Kidney (tissue), 14 donors: ENCODE data around the gene SPACA9. TPM values are rescaled to one million over a fixed set of nuclear protein-coding genes. Genes with fewer than 3 reads are reported as not detected.

ENCODE experiments used
- DNase-seq, 5 donors: peaks; one replicate each; pipeline ENCODE4 v3.0.0-alpha.2; 2013 to 2020
- FAIRE-seq: peaks from 2 replicates; lab custom pipeline; 2012; peaks lifted over from hg19 to GRCh38; lab: Jason Lieb, UNC
- H3K27ac ChIP-seq, 2 donors: one replicate each; pipeline ENCODE4 v1.7.0; 2013; ENCODE audit warnings: low read depth in 2 of 2, low read length in 2 of 2, inconsistent platforms in 1 of 2
- H3K27me3 ChIP-seq: one replicate; pipeline ENCODE4 v1.7.1; 2013; ENCODE audit warnings: low read length, inconsistent platforms; ENCODE audit not compliant: control insufficient read depth, insufficient read depth
- H3K36me3 ChIP-seq, 3 donors: one replicate each; pipeline versions ENCODE4 v1.7.0 to v1.7.1; 2013; ENCODE audit warnings: low read length in 3 of 3, control low read depth in 1 of 3, inconsistent platforms in 1 of 3; ENCODE audit not compliant: insufficient read depth in 3 of 3, control insufficient read depth in 2 of 3
- H3K4me1 ChIP-seq, 3 donors: one replicate each; pipeline versions ENCODE4 v1.7.0 to v1.7.1; 2013; ENCODE audit warnings: low read length in 3 of 3, inconsistent platforms in 1 of 3, low read depth in 1 of 3; ENCODE audit not compliant: control insufficient read depth in 2 of 3, insufficient read depth in 2 of 3
- H3K4me3 ChIP-seq, 3 donors: one replicate each; pipeline versions ENCODE4 v1.7.0 to v1.8.1; 2013; ENCODE audit warnings: low read length in 3 of 3, control low read depth in 1 of 3, inconsistent platforms in 1 of 3
- H3K9ac ChIP-seq, 3 donors: one replicate each; pipeline versions ENCODE4 v1.7.0 to v1.7.1; 2013; ENCODE audit warnings: low read length in 3 of 3, control low read depth in 1 of 3, inconsistent platforms in 1 of 3
- H3K9me3 ChIP-seq, 3 donors: one replicate each; pipeline versions ENCODE4 v1.7.0 to v1.7.1; 2013; ENCODE audit warnings: low read length in 3 of 3, control low read depth in 1 of 3, inconsistent platforms in 1 of 3; ENCODE audit not compliant: control insufficient read depth in 2 of 3, insufficient read depth in 1 of 3
- CTCF ChIP-seq: IDR thresholded peaks from 3 replicates; pipeline ENCODE4 v1.5.1; 2012; ENCODE audit warnings: mild to moderate bottlenecking, moderate library complexity, borderline replicate concordance; ENCODE audit not compliant: insufficient read depth; ENCODE audit errors: extremely low read depth
- intact Hi-C: fragments of 100-400 bp; cut with DNase I; formaldehyde crosslinking; loops from one replicate; pipeline ENCODE4 v1.11.1; 2022
- polyA plus RNA-seq: library from polyadenylated mRNA; stranded (reverse); fragments of 350-450 nt; fragmentation: Illumina TruSeq; extraction: RNeasy Lipid Tissue Mini Kit (QIAGEN cat#74804); gene quantifications from one replicate; pipeline ENCODE4 v1.2.3, GENCODE V29; 2014; ENCODE audit warnings: low read depth, low replicate concordance; ENCODE audit not compliant: insufficient read depth
- total RNA-seq: library from RNA; stranded (reverse); fragmentation: NEBNext Ultra II Directional; extraction: Animal tissue kit (Norgen Biotek cat#: 25700); gene quantifications from one replicate; pipeline ENCODE4 v1.2.1, GENCODE V29; 2021
- donor health status: control.
- donor health status: control.
- donor health status: control.
- donor health status: control.
- donor health status: control.
- donor health status: DM: yes; HTN: yes; CAD: no.
- donor health status: Normal renal cell carcinoma (clear cell type).

The SPACA9 gene
- total and polyA plus RNA-seq, 2 donors from 2014 or later: 8.7 to 17.1 TPM

- H3K36me3 ChIP-seq: no peaks in the 10 kb centered on the region
- peaks cover 0 to 9% (median 0%) of the 10 kb centered on the region in 3 donors for H3K4me1 ChIP-seq
- FAIRE-seq: no peak
- no peak for TF ChIP-seq CTCF
- H3K9ac ChIP-seq: no peak overlapping the region
- no peak overlapping the region for H3K27ac ChIP-seq
- no peaks in the 10 kb centered on the region for H3K27me3 ChIP-seq
- H3K9me3 ChIP-seq: no peaks in the 10 kb centered on the region
- DNase-seq: no peak
- H3K4me3 ChIP-seq: peak overlapping the region in 1 of 3 donors; percentile 89
- intact Hi-C loops: no loop called here
Measured at GRCh38 chr9:132876849-132877248, 1.8 kb upstream of the SPACA9 start.

- intact Hi-C loops: no loop called here
Measured at GRCh38 chr9:132877458-132877823, 1.3 kb upstream of the SPACA9 start.

GRCh38 chr9:132877824-132878694, 639 bp upstream of the SPACA9 start, which contains the start of gene AK8:
AK8 (minus strand) TSS chr9:132878284; CDS start chr9:132878255, 29 bp downstream.
- FAIRE-seq: no peak

More at GRCh38 chr9:132877458-132877823, 1.3 kb upstream of the SPACA9 start:
- Histone ChIP-seq H3K4me1 (peaks cover 0 to 9% (median 0%) of the 10 kb centered on the region in 3 donors), H3K36me3 (no peaks in the 10 kb centered on the region), H3K9ac (peak overlapping the region in 2 of 3 donors; percentile 57 to 92), H3K27ac (no peak overlapping the region), H3K9me3 (no peaks in the 10 kb centered on the region), H3K4me3 (peak overlapping the region; percentile 79 to 93 (median 89)), H3K27me3 (no peaks in the 10 kb centered on the region)
- DNase-seq: peak in 1 of 5 donors; percentile 52
- TF ChIP-seq CTCF: no peak
- no peak for FAIRE-seq

More at GRCh38 chr9:132877824-132878694, 639 bp upstream of the SPACA9 start, which contains the start of gene AK8:
- peak within 1 kb of the TSS; percentile 79 to 93 (median 89) for H3K4me3 ChIP-seq
- peak; percentile 85 to 92 (median 89) for DNase-seq
- no peaks in the 10 kb centered on the region for H3K9me3 ChIP-seq
- no peak for TF ChIP-seq CTCF
- H3K27me3 ChIP-seq: no peaks in the 10 kb centered on the region
- H3K27ac ChIP-seq: peak within 1 kb of the TSS; percentile 53 to 85
- intact Hi-C loops: no loop called here
- H3K4me1 ChIP-seq: peaks cover 0 to 9% (median 0%) of the 10 kb centered on the region in 3 donors
- H3K9ac ChIP-seq: peak within 1 kb of the TSS; percentile 68 to 92 (median 81)
- no peaks in the 10 kb centered on the region for H3K36me3 ChIP-seq
